Vagina (tissue), 2 donors: ENCODE measurements around the gene TMIE. TPM values are rescaled to one million over a fixed set of nuclear protein-coding genes. Genes with fewer than 3 reads are reported as not detected.

Source experiments
- DNase-seq, 2 donors: peaks; one replicate each; pipeline ENCODE4 v3.0.0-alpha.2; 2017; ENCODE audit errors: extremely low spot score in 2 of 2
- H3K27ac ChIP-seq: fragments of 200-600 bp; sonication (generic); one replicate; pipeline ENCODE4 v1.5.1; 2019
- H3K27me3 ChIP-seq: fragments of 200-600 bp; sonication (generic); one replicate; pipeline ENCODE4 v1.5.1; 2019
- H3K36me3 ChIP-seq, 2 donors: fragments of 200-600 bp; sonication (generic); one replicate each; pipeline ENCODE4 v1.5.1; 2017 to 2019
- H3K4me1 ChIP-seq: fragments of 200-600 bp; sonication (generic); one replicate; pipeline ENCODE4 v1.5.1; 2019
- H3K4me3 ChIP-seq, 2 donors: fragments of 200-600 bp; sonication (generic); 1 replicate in 1 of 2; 2 replicates in 1 of 2; pipeline ENCODE4 v1.5.1; 2016 to 2019
- H3K9me3 ChIP-seq: fragments of 200-600 bp; sonication (generic); one replicate; pipeline ENCODE4 v1.5.1; 2019
- POLR2A ChIP-seq, 2 donors: fragments of 450-650 bp; IDR thresholded peaks; one replicate each; pipeline ENCODE4 v1.6.1; 2017; ENCODE audit warnings: antibody characterized with exemption in 2 of 2, mild to moderate bottlenecking in 2 of 2, moderate library complexity in 2 of 2
- POLR2AphosphoS5 ChIP-seq, 2 donors: sonication (generic); formaldehyde crosslinking; IDR thresholded peaks; one replicate each; pipeline ENCODE4 v1.9.0; 2017; ENCODE audit warnings: antibody characterized with exemption in 2 of 2, mild to moderate bottlenecking in 2 of 2, low read depth in 1 of 2; ENCODE audit not compliant: insufficient read depth in 1 of 2
- intact Hi-C: fragments of 100-400 bp; cut with DNase I; formaldehyde crosslinking; loops from one replicate; pipeline ENCODE4 v1.15.1; 2023
- total RNA-seq: library from RNA; depleted of rRNA; stranded (reverse); fragments of >200 nt; gene quantifications from one replicate; pipeline ENCODE4 v1.2.3, GENCODE V29; 2016
- TF ChIP-seq, protein P1 (sequence below), 3 experiments: fragments of 450-650 bp in 2 of 3; fragments of 200-600 bp in 1 of 3; sonication (generic) in 1 of 3; IDR thresholded peaks; one replicate each; pipeline ENCODE4 v1.5.1; 2017 to 2019; ENCODE audit warnings: antibody characterized with exemption in 3 of 3, mild to moderate bottlenecking in 2 of 3, moderate library complexity in 2 of 3

TMIE gene
- total RNA-seq, 1 donor from 2014 or later, result 0.74 TPM

DNA sequence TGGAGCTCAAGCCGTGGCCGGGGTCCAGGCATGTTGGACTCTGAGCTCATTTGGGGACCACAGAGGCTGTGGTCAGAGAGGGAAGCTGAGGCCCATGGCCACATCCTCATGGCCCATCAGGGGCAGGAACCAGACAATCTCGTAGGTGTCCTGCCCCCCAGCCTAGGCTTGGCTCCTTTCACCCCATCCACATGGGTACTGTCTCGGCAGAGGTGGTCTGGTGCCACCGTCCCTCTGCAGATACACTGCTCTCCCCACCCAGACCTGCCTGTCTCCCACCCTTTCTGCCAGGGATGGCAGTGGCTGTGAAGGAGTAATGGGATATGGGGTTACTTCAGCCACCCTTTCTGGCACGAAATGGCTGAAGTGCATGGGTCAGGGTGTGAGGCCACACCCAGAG is 8.5 kb downstream of the TMIE start:
- Histone ChIP-seq H3K9me3 (no peaks in the 10 kb centered on the region), H3K27me3 (no peaks in the 10 kb centered on the region), H3K36me3 (no peaks in the 10 kb centered on the region), H3K4me1 (peaks cover 20% of the 10 kb centered on the region), H3K4me3 (no peak overlapping the region), H3K27ac (no peak overlapping the region)
- DNase-seq, result no peak
- TF ChIP-seq, protein P1, sequence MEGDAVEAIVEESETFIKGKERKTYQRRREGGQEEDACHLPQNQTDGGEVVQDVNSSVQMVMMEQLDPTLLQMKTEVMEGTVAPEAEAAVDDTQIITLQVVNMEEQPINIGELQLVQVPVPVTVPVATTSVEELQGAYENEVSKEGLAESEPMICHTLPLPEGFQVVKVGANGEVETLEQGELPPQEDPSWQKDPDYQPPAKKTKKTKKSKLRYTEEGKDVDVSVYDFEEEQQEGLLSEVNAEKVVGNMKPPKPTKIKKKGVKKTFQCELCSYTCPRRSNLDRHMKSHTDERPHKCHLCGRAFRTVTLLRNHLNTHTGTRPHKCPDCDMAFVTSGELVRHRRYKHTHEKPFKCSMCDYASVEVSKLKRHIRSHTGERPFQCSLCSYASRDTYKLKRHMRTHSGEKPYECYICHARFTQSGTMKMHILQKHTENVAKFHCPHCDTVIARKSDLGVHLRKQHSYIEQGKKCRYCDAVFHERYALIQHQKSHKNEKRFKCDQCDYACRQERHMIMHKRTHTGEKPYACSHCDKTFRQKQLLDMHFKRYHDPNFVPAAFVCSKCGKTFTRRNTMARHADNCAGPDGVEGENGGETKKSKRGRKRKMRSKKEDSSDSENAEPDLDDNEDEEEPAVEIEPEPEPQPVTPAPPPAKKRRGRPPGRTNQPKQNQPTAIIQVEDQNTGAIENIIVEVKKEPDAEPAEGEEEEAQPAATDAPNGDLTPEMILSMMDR (IDR thresholded peaks at IDR 0.05), result no peak
- TF ChIP-seq POLR2A (IDR thresholded peaks at IDR 0.05) (no peak), POLR2AphosphoS5 (IDR thresholded peaks at IDR 0.05; ENCODE audit: insufficient read depth in 1 of 2, low read depth in 1 of 2) (no peak)
- intact Hi-C loops, result loop anchor here (5.0 to 10.0 kb wide), 2 partner anchors 188 to 285 kb away; no protein-coding TSS in a partner anchor

DNA sequence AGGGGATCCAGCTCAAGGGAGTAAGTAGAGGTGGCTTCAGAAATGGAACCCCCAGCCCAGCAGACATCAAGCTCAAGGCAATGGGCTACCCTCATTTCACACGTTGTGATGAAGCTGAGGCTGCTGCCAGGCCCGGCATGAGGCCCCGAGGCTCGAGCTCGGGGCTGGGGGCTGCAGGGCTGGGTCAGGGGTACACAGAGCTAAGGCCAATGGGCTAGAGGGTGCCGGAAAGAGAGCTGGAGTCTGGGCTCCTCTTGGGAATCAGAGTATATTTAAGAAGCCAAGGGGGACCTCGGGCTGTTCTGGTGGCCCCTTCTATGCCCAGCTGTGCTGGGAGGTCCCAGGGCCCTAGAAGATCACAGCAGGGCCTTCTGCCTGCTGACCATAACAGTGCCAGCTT is 9.0 kb downstream of the TMIE start:
- intact Hi-C loops, result no loop called here
- TF ChIP-seq POLR2AphosphoS5 (IDR thresholded peaks at IDR 0.05; ENCODE audit: insufficient read depth in 1 of 2, low read depth in 1 of 2) (no peak), POLR2A (IDR thresholded peaks at IDR 0.05) (no peak)
- TF ChIP-seq, protein P1 (IDR thresholded peaks at IDR 0.05), result no peak

DNA sequence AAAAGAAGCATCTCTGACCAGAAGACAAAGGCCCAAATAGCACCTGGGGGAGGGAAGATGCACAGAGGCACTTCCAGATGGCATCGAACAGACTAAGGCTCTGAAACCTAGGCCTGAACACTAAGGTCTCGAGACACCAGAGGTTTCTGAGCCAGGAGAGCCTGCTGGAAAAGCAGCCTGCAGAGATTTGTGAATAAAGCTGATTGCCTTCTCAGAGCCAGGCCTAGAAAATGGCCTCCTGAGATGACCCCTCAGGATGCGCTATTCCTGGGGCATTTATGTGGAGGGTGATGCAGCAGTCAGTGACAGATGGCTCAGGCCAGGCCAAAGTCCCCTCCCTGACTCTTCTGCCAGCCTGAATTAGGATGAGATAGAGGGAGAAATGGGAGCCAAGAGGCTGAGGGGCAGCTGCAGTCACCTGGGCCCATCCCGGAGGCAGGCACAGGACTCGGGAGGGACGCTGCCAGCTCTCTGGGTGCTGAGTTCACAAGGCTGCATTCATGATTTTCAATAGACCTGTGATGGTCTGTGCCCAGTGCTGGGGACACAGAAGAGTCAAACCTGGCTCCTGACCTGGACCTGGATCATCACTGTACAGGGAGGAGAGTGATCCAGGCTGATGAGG is 9.6 kb downstream of the TMIE start:
- H3K4me1 ChIP-seq, result peaks cover 13% of the 10 kb centered on the region
- H3K27me3 ChIP-seq, result no peaks in the 10 kb centered on the region
- no peak for TF ChIP-seq POLR2A (IDR thresholded peaks at IDR 0.05)
- TF ChIP-seq POLR2AphosphoS5 (IDR thresholded peaks at IDR 0.05; ENCODE audit: insufficient read depth in 1 of 2, low read depth in 1 of 2), result no peak
- TF ChIP-seq, protein P1 (IDR thresholded peaks at IDR 0.05), result no peak
- intact Hi-C loops, result no loop called here
- H3K4me3 ChIP-seq, result no peak overlapping the region
- DNase-seq, result no peak
- H3K36me3 ChIP-seq, result no peaks in the 10 kb centered on the region
- no peak overlapping the region for H3K27ac ChIP-seq
- no peaks in the 10 kb centered on the region for H3K9me3 ChIP-seq

More for the DNA sequence above, 9.0 kb downstream of the TMIE start:
- Histone ChIP-seq H3K9me3 (no peaks in the 10 kb centered on the region), H3K36me3 (no peaks in the 10 kb centered on the region), H3K4me1 (peaks cover 18% of the 10 kb centered on the region), H3K4me3 (no peak overlapping the region), H3K27ac (no peak overlapping the region), H3K27me3 (no peaks in the 10 kb centered on the region)
- DNase-seq, result no peak

DNA sequence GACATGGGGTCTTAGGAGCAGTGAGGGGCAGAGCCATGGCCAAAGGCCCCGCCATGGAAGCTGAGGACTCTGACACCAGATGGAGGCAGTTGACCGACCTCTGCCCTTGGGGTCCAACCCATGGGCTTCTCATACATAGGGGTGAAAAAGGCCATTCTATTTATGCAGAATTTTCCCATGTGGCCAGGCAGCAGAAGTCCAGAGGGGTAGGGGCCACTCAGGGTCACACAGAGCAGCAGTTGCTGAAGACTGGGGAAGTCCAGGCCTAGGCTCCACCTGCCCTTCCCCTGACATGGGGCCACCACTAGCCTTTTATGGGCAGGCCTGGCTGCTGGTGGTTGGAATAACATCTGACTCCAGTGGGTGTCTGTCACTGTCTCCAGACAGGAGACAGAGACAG is 10.1 kb downstream of the TMIE start:
- TF ChIP-seq POLR2AphosphoS5 (IDR thresholded peaks at IDR 0.05; ENCODE audit: insufficient read depth in 1 of 2, low read depth in 1 of 2) (no peak), POLR2A (IDR thresholded peaks at IDR 0.05) (no peak)
- TF ChIP-seq, protein P1 (IDR thresholded peaks at IDR 0.05), result no peak
- DNase-seq, result no peak
- H3K4me1 ChIP-seq, result peaks cover 7% of the 10 kb centered on the region
- intact Hi-C loops, result no loop called here
- no peaks in the 10 kb centered on the region for H3K9me3 ChIP-seq
- H3K27ac ChIP-seq, result no peak overlapping the region
- H3K36me3 ChIP-seq, result no peaks in the 10 kb centered on the region
- no peak overlapping the region for H3K4me3 ChIP-seq
- H3K27me3 ChIP-seq, result no peaks in the 10 kb centered on the region

DNA sequence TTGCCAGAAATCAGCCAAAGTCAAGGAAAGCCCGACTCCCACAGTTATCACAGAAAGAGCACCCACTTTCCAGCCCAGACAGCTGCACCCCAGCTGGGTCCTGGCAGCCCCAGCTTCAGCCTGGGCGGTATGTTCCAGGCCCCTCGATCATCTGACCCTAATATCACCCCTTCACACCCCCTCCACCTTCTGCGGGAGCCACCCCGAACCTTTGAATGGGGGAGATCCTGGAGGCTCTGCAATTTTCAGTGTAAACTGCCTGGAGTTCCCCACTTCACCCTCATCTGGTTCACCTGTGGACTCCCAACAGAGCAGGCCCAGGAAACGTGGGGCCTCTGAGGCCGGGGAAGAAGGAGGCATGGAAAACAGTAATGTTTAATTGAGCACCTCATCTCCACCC is 10.6 kb downstream of the TMIE start:
- Histone ChIP-seq H3K9me3 (no peaks in the 10 kb centered on the region), H3K4me3 (no peak overlapping the region), H3K4me1 (peaks cover 3% of the 10 kb centered on the region), H3K36me3 (no peaks in the 10 kb centered on the region), H3K27me3 (no peaks in the 10 kb centered on the region), H3K27ac (no peak overlapping the region)
- TF ChIP-seq POLR2A (IDR thresholded peaks at IDR 0.05) (no peak), POLR2AphosphoS5 (IDR thresholded peaks at IDR 0.05; ENCODE audit: insufficient read depth in 1 of 2, low read depth in 1 of 2) (no peak)
- TF ChIP-seq, protein P1 (IDR thresholded peaks at IDR 0.05), result no peak
- no peak for DNase-seq
- intact Hi-C loops, result no loop called here
